Measurements from ENCODE around the gene PPP1R17.

Gene PPP1R17

DNA sequence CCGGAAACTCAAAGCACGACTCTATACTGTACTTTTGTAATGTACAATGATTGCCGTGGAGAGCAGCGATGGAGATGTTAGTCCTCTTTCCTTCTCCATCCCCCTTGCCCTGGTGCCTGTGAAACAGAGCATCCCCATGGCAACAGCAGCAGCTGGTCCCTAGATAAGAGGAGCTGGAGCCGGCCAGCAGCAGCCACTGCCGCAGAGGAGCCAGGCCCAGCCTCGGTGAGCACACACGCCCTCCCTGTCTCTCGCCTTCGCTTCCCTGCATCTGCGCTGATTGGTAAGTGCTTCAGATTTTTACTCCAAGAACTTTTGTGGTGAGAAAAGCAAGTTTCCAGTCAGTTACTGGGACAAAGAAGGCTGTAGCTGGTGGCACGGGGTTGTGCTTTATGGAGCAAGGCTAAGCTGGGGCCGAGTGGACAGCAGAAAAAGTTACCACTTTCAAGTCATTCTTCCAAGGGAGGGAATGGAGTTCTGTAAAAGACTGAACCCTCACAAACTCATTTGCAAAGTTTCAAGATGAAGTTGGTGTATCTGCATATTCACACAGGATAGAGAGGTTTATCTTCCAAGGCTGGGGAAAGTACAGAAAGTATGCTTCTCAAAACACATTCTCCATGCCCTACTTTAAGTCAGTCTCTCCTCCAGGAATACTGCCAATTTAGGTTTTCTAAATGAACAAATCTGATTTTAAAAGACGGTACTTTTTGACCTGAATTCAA, at the start of gene PPP1R17:
Gene PPP1R17 (plus strand): TSS at position 192 of the 725 bp plus-strand sequence. CDS start 5,227 bp downstream, outside the sequence.
- DNase-seq = no peak

DNA sequence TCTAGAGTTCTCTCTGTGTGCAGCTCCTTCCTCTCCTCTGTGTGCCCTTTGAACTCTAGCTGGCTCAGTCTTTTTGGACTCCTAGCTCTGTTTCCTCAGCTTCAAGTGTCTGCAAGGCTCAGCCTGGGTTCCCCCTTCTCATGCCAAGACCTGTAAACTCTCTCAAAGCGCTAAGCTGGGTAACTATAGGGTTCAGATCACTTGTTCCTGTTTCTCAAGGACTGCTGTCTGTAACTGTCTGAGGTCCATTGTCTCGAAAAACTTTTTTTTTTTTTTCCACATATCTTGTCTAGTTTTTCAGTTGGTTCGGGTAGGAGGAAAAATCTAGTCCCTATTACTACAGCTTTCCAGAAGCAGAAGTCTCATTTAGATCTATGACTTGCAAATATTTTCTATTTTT, 46.6 kb upstream of the PPP1R17 start:
- DNase-seq = no peak

DNA sequence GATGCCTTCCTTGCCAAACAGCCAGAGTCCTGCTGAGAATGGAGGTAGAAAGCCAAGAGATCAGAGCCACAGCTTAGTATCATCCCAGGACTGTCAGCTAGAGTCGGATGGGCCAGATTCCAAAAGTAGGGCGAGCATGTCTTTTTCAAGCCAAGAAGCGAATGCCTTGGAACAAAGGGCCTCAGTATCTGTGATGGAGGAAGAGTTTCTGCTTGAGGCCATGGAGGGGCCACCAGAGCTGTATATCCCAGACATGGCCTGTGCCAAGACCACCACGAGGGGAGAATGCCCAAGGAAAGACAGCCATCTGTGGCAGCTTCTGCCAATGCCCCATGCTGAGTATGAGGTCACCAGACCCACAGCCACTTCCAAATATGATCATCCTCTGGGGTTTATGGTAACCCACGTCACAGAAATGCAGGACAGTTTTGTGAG, 44.3 kb upstream of the PPP1R17 start:
- DNase-seq = no peak

DNA sequence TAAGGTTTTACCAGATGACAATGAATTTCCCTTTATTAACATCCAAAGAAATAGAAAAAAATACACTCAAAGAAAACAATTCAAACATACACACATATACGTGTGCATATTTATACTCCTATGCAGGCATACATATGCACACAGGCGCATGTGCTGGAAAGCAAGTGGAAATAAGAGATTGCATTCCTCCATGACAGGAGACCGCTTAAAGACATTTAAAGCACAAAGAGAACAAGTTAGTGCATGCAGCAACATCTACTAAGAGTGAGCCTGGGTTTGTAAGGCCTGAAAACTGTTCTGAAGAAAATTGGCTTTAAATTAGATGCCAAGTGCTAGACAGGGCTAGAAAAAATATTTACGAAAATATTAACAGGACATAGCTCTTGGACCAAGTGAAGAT, 40.1 kb upstream of the PPP1R17 start:
- no peak for DNase-seq

DNA sequence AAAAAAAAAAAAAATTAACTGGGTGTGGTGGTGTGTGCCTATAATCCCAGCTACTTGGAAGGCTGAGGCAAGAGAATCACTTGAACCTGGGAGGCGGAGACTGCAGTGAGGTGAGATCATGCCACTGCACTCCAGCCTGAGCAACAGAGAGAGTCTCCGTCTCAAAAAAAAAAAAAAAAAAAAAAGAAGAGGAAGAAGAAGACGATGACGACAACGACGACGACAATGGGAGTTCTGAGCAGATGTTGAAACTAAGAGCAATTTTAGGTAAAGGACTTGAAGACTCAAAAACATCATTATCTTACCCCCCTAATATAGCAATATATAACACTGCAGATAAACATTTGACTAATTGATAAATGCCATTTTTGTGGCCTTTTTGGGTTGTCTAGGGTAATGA, 39.5 kb upstream of the PPP1R17 start:
- DNase-seq = no peak

DNA sequence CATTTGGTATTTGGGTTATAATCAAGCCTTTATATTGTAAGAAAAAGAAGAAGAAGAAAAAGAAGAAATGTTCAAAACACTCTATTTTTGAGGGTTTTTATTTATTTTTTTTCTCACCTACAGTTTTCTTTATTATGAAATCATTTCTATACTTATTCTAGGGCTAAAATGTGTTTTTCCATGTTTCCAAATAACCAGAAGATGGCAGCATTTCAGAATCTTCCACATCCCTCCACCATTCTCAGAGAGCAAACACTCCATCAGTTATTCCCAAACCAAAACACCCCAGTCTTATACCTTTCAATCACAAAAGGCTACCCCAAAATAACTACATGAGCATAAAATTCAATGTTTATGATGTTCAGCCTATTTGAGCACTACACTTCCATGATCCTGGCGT, 38.7 kb upstream of the PPP1R17 start:
- DNase-seq = no peak

DNA sequence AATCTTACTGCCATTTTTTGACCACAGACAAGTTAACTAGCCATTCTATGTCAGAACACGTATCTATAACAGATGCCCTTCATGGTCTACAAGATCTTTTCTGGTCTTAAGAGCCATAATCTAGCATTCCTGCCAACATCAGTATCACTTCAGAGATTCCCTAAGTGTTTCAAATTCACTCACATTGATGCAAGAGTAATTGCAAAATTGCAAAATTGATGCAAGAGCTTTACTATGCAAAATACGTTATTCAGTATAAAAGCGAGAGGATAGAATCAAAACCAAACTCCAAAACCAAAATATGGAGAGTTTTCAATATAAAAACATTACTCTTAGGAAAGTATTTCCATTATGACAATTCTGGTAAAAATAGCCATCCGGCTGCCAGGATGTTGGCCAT, 38.1 kb upstream of the PPP1R17 start:
- DNase-seq = no peak

DNA sequence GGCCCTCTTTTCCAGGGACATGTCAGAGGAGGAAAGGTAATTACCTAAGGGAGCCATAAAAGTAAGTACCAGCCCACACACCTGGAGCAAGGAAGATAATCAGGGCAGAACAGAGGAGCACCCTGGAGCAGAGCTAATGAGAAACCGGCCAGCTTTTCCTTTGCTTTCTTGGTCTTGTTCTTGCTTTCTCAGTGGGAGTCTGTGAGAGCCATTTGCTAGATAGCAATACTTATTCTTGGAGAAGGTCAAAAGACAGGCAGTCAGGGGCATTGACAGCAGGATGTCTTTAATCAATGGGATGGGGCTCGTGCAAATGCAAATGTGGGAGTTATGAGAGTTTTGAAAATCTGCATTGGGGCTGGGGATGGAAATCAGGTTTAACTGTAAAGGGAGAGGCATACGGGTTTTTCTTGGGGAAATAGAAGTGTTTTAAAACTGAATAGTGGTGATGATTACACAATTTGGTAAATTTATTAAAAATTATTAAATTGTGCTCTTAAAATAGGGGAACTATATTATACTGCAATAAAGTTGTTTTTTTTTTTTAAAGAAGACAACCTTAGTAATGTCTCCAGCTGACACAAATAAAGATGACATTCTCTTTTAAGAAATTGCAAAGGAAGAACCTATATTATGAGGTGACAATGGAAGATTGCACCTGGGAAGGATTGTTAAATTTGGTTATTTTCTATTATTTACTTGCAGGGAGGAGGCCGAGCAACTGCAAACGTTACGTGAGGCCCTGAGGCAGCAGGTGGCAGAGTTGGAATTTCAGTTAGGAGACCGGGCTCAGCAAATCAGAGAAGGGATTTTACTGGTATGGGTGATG, 35.6 kb upstream of the PPP1R17 start:
- DNase-seq = no peak

DNA sequence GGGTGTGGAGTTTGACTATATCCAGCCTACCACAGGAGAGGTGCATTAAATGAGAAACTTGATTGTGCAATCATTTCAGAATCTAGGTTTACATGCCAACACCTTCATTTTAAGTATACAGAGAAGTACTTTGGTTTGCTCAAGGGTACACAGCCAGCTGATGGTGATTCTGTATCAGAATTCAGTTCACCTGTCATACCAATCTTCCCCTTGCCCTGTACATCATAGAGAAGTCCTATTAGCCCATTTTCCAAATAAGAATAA, 35.0 kb upstream of the PPP1R17 start:
- DNase-seq = no peak

DNA sequence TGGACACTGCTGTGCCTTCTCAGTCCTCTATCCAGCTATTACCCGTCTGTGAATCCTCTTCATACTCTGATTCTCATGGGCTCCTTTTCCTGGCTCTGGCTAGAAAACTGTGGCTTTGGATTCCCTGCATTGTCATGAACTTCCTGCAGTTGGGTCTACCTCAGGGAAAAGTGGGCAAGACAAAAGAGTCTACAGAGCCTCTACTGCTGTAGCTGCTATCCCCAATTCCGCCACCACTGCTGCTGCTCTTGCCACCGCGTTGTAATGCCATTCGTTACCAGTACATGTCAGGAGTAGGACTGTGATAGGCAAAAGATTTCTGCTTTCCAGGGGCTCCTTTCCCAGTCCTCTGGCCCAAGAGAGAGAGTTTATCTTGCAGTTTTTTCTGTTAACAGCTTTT, 23.9 kb upstream of the PPP1R17 start:
- no peak for DNase-seq

DNA sequence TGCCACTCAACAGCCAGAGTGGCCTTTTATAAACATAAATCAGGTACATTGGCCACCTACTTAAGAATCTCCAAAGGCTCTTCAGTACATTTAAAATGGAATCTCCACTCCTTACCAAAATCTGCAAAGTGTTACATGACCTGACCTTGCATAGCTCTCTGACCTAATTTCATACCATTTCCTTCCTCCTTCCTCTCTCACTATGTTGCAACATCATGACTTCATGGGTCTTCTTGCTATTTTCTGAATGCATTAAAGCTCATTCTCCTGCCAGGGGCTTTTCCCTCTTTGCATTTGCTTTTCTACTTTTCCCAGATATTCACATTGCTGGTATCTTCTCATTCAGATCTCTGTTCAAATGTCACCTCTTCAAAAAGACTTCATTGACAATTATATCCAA, 22.1 kb upstream of the PPP1R17 start:
- no peak for DNase-seq

DNA sequence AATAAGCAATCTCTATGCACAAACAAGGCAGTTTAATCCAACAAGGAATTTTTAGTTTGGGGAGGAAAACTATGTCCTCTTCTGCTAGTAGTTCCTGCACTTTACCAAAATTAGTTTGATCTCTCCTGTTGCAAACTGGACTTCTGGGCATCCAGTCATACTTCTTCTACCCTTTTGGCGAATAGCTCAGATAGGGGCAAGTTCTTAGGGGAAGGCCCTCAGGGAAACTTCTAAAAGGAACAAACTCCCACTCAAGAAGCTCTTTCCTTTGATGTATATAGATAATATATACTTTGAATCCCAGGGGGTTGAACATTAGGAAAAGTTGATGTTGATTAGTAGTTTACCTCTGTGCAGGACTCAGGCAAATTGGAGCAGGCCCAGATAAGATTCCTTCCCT, 21.5 kb upstream of the PPP1R17 start:
- no peak for DNase-seq

DNA sequence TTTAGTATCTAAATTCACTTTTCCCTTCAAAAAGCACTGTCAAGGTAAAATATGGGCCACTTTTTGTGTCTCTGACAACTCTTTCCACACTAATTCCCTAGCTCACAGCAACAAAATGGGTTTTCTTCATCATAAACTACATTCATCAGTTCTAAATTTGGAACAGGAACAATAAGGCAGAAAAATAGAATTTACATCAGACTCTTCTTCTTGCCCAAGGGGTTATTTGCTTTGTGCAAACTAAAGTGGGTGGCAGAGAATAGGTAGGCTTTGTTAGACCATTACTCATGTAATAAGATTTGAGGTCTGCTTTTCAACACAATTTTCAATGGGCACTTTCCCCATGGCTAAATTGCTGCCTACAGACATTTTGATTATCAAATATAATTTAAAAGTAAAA, 17.6 kb upstream of the PPP1R17 start:
- no peak for DNase-seq

DNA sequence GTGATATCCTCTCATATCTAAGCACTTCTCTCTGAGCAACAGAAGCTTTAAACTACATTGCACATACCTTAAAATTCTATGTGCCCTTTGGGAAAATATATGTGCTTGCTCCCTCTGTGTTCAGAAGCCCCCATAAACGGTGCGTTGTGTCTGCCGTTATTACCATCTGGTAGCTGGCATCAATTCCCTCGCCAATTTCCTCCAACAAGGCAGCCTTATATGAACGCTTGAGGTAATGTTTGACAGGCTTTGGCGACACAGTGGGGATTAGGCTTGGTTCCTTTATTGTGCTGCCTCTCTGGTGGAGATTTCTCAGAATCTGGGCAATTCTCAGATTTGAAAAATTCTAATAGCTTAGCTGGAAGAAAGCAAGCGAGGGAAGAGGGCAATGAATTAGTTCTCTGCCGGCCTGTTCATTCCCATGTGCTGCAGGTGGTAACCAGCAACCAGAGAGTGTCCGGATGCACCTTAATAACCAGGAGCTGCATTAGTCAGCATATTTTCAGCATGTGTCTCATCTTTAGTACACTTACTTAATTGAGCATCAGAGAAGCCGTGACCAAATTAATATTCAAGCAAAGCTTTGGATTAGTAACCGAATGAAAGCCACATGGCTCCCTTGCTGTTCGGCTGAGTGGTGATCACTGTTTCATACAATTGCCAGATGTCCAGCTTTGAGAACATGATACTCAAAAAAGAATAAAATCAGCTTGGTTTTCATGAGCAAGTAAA, 7.3 kb upstream of the PPP1R17 start:
- no peak for DNase-seq

DNA sequence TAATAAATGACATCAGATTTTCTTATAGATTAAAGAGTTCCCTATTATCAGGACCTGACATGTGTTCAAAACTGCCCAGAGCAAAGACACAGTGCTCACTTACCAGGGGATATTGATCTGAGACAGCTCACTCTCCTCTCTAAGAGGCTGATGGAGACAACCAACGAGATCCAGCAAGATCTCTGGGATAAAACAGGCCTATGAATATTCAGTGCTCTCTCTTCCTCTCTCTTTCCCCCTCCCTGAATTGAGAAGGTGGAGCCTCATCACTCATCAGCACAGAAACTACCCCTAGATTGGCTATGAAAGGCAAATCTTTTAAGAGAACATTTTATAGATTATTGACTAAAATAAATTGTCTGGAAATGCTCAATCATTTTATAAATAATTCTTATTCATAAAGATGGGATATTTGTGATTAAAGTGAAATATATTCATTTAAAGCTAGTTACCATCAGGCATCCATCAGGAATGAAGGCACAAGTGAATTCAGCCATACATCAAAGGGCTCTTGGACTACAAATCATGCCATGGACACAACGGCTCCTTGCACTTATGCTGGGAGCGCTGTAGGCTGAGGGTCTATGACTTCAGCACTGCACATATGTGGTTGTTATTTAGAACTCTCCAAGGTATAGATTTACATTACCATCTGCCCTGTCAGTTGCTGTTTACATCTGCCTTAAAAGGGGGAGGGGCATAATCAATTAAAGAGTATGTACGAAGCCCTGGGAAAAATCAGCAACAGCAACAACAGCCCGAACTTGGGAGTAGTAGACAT, 3.4 kb upstream of the PPP1R17 start:
- no peak for DNase-seq

DNA sequence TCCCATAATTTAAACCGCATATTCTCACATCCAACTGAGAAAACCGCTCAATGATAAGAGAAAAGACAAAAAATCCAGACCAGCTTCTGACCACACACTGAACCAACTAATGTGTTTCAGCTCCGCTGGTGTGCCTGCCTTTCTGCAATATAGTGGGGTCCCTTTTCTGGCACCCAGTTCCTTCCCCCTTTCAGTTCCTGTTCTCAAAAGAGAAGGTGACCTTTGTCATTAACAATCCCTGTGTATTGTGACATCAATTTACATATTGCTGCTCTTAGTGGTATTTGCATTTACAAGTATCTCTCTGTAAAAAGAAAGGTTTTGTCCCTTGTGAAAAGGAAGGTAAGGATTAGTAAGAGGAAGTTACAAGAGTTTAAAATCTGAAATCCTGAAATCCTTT, 1.4 kb downstream of the PPP1R17 start:
- no peak for DNase-seq

DNA sequence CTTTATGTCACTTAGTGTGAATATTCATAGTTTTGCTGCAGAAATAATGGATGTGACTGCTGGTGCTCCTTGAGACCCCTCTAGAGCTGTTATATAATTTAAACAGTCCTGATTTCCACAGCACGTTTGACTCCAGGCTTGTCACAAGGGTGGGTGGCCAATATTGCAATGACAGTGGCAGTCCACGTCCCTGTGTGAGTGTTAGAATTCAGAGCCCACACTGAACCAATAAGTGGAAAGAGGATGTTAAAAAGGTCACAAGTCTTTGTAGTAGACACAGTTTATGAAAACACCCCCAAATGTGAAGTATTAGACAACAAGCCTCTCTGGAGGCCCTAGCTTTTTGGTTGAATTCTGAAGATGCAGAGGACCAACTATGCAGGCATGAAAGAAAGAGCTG, 2.0 kb downstream of the PPP1R17 start:
- no peak for DNase-seq

DNA sequence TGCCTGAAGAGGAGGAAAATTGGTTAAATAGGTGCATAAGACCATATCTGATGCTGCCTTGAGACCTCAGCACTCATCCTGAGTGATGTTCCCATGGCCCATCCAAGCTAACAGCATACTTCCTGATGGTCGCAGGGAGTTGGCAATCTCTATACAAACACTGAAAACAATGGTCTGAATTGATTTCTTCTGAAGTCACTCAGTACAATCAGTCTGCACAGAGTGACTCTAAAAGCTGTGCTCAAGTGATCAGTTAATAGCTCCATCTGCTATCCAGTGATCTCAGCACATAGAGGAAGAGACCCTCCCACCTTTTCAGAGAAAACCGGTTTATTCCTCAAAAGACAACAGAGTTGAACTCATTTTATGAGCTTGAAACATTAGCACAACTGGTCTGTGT, 3.9 kb downstream of the PPP1R17 start:
- no peak for DNase-seq

DNA sequence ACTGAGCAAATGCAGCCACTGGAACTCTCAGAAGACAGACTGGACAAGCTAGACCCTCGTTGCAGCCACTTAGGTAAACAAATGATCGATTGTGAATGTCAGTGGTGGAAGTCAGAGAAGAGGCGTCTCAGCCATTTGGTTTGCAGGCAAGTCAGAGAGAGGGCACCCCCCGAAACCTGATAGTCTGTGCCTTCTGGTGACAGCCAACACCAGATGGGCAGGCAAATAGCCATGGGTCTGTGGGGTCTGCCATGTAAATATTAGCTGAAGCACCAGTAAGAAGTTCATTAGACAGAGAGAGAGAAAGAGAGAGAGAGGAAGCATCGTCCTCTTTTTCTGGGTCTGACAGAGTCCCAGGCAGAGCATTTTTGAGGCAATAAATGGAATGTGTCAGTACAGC, 5.4 kb downstream of the PPP1R17 start:
- DNase-seq = no peak

DNA sequence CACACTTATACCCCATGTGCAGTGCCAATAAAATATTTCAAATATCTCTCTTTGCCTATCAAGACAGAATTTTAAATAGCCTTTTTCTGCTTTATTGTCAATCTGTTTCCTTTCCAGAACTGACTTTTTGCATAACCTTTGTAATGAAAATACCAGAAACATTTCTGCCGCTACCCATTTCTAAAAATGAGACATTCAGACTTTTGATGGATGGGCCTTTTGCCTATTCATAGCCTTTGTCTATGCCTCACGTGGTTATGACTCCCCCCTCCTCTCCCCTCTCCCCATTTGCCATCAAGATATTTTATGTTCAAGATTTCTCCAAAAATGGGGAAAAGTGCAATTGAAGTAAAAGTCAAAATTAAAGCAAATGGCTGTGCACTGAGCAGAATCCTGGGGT, 5.9 kb downstream of the PPP1R17 start:
- no peak for DNase-seq

DNA sequence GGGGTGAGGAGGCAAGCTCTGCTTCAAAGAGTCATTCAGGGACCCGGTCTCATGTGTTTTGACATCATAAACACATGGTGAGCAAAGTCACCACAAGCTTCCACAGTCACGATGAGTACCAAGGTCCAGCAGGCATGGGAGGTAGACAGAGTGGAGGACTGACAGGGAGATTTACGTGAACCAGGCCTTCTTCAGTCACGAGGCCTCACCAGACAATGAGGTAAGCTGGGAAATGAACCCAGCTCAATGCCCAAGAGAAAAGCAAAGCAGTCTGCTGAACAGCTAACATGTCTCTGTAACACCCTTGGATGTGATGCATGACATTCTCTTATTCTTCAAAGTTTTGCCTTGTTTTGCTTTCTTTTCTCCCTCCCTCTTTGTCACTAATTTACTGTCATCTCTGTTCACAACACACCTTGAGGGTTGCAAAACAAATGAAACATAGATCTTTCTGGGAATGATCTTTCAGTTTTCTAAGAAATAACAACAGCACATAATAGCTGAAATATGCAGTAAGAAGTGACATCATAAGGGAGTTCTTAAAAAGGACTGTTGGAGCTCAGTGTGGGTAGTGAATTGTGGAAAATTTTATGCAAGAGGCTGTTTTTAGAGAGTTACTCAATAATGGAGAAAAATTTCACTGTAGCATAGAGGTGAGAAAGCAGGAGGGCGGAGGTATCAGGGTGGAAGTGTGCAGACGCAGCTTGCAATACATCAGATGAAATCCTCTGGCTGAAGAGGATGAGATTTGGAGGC, 9.0 kb downstream of the PPP1R17 start:
- no peak for DNase-seq

DNA sequence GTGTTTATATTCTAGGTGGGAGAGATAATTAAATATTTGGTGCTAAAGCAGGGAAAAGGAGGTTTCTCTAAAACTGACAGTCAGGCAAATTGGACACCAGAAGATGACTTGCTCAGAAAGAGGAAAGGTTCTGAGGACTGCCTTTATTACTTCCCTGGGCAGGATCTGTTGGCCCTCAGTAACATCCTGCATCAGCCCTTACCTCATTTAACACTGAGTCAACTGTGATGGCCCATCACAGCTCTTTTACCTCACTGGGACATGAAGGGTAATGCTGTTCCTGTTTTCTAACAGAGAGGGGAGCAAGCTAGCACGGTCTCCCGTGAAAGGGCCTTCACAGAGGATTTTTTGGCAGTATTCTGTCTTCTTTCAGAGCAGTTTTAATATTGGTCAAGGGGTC, 12.0 kb downstream of the PPP1R17 start:
- no peak for DNase-seq

DNA sequence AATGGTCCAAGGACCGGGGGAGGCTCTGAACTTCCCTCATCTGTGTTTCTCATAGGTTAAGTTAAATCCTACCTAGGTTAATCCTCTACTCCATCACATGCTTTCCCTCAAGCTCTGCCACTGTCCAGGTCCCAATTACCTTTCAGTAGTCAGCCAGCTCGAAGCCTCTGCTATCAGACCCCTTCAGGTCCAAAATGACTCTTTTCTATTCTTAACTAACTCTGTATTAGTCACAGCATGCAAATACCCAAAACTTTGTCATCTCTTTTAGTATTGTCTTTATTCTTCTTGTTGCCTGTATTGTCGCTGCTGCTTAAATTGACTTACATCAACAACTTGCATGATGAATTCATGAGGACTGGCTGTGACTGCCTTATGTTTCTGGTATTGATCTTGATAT, 15.3 kb downstream of the PPP1R17 start:
- DNase-seq = no peak
